ENCODE data around the gene RBM17. TPM values are rescaled to one million over a fixed set of nuclear protein-coding genes. Genes with fewer than 3 reads are reported as not detected.
"Not testable (repeated sequence)": the region's sequence is repeated elsewhere in the genome, so short reads cannot be mapped to it uniquely, and the experiment has no call there.

RBM17 gene
- total RNA-seq, 3 donors from 2014 or later: 231 to 261 (median 237) TPM

DNA sequence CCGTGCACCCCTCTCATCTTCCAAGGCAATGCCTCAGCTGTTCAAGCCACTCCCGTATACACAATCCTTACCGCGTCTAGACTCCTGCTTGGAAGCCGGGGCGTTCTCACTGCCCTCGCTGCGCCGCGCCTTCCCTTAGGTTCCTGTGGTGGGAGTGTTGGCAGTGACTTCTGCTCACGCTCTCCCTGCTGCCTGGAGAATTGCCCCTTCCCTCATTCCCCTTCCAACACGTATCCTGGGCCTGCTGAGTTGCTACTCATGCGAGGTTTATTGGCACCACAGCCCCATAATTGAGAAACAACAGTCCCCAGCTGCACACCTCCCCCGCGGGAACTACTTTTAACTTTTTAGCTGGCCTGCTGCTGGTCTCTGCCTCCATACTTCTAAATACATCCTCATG, 31.9 kb downstream of the RBM17 start:
- Mint-ChIP-seq H3K27me3 (ENCODE audit: low read depth) (no peaks in the 10 kb centered on the region), H3K4me3 (no peak overlapping the region), H3K9me3 (no peaks in the 10 kb centered on the region), H3K36me3 (ENCODE audit: insufficient read depth) (peaks cover 2% of the 10 kb centered on the region), H3K4me1 (ENCODE audit: low read depth) (peaks cover 15% of the 10 kb centered on the region)
- ATAC-seq (no peak), DNase-seq (no peak)

DNA sequence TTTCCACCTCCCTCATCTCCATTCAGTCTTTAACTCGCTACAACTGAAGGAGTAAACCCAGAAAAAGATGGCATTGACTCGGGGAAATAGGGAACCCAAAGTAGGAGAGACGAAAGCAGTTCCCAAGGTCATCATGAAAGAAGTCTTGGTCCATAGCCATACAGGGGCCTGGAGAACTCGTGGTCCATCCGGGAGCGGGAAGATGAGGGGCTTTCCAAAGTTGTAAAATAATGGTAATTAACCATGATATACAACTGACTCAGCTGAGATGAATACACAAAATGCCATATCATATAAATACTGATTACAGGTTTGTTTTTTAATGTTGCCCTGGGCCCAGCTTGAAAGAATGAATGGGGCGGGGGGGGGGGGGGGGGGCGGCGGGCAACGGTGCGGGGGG, 32.3 kb downstream of the RBM17 start:
- Mint-ChIP-seq H3K9me3 (no peaks in the 10 kb centered on the region), H3K4me3 (no peak overlapping the region), H3K27me3 (ENCODE audit: low read depth) (no peaks in the 10 kb centered on the region), H3K36me3 (ENCODE audit: insufficient read depth) (peaks cover 2% of the 10 kb centered on the region), H3K4me1 (ENCODE audit: low read depth) (peaks cover 15% of the 10 kb centered on the region)
- ATAC-seq (no peak), DNase-seq (no peak)

DNA sequence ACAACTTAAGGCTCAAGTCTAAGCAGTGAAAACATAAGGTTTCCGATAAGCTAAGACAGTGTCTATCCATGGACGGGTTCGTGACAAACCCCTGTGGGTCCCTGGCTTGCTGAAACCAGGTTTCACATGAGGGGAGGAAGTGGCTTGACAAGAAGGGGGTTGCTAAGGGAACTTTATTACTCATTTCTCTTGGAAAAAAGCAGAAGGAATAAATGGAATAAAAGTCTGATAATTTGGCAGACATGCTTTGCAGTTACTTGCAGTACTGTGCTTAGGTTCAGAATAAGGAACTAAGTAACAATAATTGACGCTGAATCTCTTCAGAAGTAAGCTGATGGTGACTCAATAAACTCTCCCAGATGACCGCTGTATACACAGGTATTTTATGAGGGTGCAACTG, 34.7 kb downstream of the RBM17 start:
- no peaks in the 10 kb centered on the region for H3K36me3 Mint-ChIP-seq (ENCODE audit: insufficient read depth)
- H3K4me1 Mint-ChIP-seq (ENCODE audit: low read depth): peaks cover 16% of the 10 kb centered on the region
- no peak overlapping the region for H3K4me3 Mint-ChIP-seq
- DNase-seq (no peak), ATAC-seq (no peak)
- H3K27me3 Mint-ChIP-seq (ENCODE audit: low read depth): no peaks in the 10 kb centered on the region
- no peaks in the 10 kb centered on the region for H3K9me3 Mint-ChIP-seq

DNA sequence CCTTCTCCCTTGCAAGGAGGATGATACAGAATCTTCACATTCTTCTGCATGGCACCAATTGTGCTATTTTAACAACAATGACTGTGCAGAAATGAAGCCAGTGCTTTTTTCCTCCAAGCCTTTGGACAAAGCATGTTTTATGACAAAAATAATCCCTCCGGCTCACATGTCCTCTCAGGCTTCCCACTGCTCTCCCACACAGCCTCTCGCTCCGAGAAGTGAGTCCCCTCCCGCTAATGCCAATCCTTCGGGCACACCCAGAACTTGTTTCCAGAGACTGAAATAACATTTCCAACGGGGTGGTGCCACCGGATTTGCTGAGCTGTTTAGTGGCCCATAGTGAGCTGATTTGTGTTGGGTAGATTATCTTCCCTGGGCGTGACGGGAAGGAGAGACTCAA, 35.8 kb downstream of the RBM17 start:
- ATAC-seq (no peak), DNase-seq (no peak)
- Mint-ChIP-seq H3K4me3 (no peak overlapping the region), H3K4me1 (ENCODE audit: low read depth) (peaks cover 24% of the 10 kb centered on the region), H3K9me3 (no peaks in the 10 kb centered on the region), H3K27me3 (ENCODE audit: low read depth) (no peaks in the 10 kb centered on the region), H3K36me3 (ENCODE audit: insufficient read depth) (no peaks in the 10 kb centered on the region)

DNA sequence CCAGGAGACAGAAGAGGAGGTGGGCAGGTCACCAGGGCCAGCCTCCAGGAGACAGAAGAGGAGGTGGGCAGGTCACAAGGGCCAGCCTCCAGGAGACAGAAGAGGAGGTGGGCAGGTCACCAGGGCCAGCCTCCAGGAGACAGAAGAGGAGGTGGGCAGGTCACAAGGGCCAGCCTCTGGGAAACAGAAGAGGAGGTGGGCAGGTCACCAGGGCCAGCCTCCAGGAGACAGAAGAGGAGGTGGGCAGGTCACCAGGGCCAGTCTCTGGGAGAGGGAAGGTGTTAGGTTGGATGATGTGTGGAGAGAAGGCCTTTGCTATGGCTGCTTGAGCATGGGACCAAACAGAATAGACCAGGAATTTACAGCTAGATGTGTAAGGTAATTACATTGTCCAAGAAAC, 38.6 kb downstream of the RBM17 start:
- DNase-seq; ATAC-seq; H3K9me3 Mint-ChIP-seq; H3K27me3 Mint-ChIP-seq (ENCODE audit: low read depth); H3K36me3 Mint-ChIP-seq (ENCODE audit: insufficient read depth); H3K4me3 Mint-ChIP-seq: not testable (repeated sequence)
- H3K4me1 Mint-ChIP-seq (ENCODE audit: low read depth): peaks cover 35% of the 10 kb centered on the region

DNA sequence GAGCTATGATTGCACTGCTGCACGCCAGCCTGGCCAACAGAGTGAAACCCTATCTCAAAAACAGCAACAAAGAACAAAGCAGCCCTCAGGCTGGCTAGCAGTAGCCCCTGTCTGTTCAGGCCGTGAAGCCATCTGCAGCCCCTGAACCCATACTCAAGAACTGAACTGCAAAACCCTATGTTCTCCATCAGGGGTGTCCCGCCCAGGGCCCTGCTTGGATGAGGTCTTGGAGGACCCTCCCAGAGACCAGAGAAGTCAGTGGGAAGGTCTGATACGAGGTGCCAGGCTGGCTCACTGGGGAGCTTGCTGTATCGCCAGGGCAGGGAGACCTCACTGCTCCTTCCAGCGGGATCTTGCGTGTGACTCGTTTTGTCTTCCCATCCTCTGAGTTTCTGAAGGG, 39.3 kb downstream of the RBM17 start:
- ATAC-seq: no peak
- DNase-seq: no peak
- no peak overlapping the region for H3K4me3 Mint-ChIP-seq
- H3K36me3 Mint-ChIP-seq (ENCODE audit: insufficient read depth): no peaks in the 10 kb centered on the region
- H3K27me3 Mint-ChIP-seq (ENCODE audit: low read depth): peaks cover 2% of the 10 kb centered on the region
- H3K4me1 Mint-ChIP-seq (ENCODE audit: low read depth): peaks cover 35% of the 10 kb centered on the region
- H3K9me3 Mint-ChIP-seq: no peaks in the 10 kb centered on the region

DNA sequence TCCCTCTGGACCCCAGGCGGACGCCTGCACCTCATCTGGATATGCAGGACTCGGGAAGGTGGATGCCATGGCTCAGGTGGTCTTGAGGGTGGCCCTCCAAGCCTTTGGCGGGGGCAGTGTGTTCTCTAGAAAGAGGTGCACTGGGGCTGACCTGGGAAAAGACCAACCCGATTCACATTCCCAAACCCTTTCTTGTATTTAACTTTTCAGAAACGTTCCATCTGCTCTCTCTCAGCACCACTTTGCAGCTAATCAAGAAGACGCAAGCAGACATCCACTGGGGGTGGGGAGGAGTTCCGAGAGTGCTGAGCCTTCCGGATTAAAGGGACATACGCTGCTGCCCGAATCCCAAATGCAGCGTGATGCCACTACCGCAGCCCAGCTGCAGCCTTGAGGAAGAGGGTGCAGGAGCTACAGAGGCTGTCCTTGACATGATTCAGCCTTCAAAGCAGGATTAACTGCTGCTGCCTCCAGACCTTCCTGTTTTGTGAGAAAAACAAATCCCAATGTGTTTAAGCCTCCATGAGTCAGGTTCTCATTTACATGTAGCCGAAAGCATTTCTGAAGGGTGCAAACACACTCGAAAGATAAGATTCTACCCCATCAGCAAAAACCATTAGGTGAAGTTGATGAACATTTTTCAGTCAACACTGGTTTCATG, 39.9 kb downstream of the RBM17 start:
- no peak overlapping the region for H3K4me3 Mint-ChIP-seq
- H3K27me3 Mint-ChIP-seq (ENCODE audit: low read depth): peaks cover 2% of the 10 kb centered on the region
- H3K9me3 Mint-ChIP-seq: no peaks in the 10 kb centered on the region
- peaks cover 30% of the 10 kb centered on the region for H3K4me1 Mint-ChIP-seq (ENCODE audit: low read depth)
- H3K36me3 Mint-ChIP-seq (ENCODE audit: insufficient read depth): no peaks in the 10 kb centered on the region
- ATAC-seq (no peak), DNase-seq (no peak)

DNA sequence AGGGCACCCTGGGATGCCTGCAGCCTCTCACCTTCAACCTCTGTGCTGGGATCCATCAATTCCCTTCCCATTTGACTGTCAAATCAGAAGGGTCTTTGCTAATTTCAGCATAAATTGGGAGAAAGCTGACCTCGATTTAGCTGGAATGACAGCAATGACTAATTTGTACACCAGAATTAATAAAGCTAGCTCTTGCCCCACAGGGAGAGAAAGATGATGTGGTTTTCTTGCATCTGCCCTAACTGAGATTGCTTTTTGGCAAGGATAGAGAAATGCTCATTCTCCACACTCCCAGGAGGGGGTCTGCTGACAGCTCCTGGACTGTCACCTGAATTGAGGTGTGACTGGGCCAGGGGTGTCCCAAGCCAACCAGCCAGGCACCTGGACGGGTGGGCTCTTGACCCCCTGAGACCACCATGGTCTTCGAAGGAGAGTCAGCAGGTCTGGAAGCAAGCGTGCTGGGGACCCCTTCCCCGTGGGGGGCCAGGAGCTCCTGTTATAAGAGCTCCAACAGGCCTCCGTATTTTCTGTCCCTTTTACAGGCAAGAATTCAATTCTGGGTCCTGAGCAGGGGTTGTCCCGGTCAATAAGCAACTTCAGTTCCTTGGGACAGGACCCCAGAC, 42.1 kb downstream of the RBM17 start:
- H3K36me3 Mint-ChIP-seq (ENCODE audit: insufficient read depth): no peaks in the 10 kb centered on the region
- H3K4me3 Mint-ChIP-seq: no peak overlapping the region
- DNase-seq: no peak
- H3K27me3 Mint-ChIP-seq (ENCODE audit: low read depth): peaks cover 2% of the 10 kb centered on the region
- H3K9me3 Mint-ChIP-seq: no peaks in the 10 kb centered on the region
- no peak for ATAC-seq
- peaks cover 47% of the 10 kb centered on the region for H3K4me1 Mint-ChIP-seq (ENCODE audit: low read depth)

DNA sequence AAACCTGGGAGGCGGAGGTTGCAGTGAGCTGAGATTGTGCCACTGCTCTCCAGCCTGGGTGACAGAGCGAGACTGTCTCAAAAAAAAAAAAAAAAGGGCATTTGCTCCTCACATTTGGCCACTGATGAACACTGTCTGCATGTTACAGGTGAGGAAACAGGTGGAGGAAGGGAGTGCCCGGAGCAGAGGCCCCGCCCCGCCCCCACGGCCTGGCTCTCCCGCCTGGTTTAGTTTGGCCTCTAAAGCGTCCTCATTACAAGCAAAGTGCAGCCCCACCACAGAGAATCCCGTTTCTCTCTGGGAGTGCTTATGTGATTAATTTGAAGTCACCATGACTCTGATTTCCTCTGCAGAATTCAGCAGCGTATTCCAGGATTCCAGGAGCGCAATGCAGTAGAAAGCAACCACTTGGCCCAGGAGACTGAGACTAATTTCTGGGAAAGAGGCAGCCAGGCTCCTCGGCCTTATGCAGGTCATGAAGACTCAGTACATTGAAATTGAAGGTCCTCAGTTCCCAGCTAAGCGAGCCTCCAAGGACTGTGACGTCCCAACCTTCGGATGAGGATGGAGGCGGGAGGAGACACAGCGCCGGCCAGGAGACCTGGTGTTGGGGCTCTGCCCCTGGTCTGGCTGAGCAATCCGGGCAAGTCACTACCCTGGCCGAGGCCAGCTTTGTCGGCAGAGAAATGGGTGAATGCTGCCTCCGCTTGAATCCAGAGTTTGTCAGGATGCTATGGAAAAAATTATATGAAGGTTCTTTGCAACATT, 44.7 kb downstream of the RBM17 start:
- no peak for DNase-seq
- Mint-ChIP-seq H3K4me1 (ENCODE audit: low read depth) (peaks cover 60% of the 10 kb centered on the region), H3K27me3 (ENCODE audit: low read depth) (peaks cover 2% of the 10 kb centered on the region), H3K9me3 (no peaks in the 10 kb centered on the region), H3K4me3 (no peak overlapping the region), H3K36me3 (ENCODE audit: insufficient read depth) (no peaks in the 10 kb centered on the region)
- ATAC-seq: no peak

DNA sequence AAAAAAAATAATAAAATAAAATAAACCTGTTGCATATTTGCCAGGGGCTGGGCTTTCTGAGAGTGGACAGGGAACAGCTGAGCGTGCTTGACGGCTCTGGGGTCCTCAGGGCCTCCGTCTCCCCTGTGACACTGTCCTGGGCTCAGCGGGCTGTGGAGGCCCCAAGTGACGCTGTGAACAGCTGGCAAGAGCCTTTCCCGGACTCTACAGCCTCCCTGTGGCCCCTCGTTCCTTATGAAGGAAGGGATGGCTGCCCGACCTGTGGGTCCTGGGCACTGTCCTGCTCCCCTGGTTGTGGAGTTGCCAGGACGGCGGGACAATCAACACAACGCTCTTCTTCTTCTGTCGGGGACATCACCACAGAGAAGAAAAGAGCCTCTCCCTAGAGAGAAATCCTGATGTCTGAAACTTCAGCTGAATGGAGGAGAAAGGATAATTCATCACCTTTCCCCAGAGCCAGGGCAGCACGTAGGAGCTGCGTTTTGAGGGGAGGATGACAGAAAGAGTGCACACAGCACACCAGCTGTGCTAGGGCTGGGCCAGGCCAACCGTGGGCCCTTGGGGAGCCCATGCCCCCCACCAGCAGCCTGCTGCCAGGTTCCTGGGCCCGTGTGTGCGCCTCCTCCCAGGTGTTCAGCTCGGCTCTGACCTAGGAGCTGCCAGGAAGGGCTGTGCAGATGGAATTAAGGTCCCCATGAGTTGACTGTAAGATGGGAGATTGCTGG, 45.4 kb downstream of the RBM17 start:
- no peak for DNase-seq
- ATAC-seq: no peak
- no peak overlapping the region for H3K4me3 Mint-ChIP-seq
- H3K27me3 Mint-ChIP-seq (ENCODE audit: low read depth): peaks cover 2% of the 10 kb centered on the region
- no peaks in the 10 kb centered on the region for H3K36me3 Mint-ChIP-seq (ENCODE audit: insufficient read depth)
- H3K9me3 Mint-ChIP-seq: no peaks in the 10 kb centered on the region
- H3K4me1 Mint-ChIP-seq (ENCODE audit: low read depth): peaks cover 55% of the 10 kb centered on the region

DNA sequence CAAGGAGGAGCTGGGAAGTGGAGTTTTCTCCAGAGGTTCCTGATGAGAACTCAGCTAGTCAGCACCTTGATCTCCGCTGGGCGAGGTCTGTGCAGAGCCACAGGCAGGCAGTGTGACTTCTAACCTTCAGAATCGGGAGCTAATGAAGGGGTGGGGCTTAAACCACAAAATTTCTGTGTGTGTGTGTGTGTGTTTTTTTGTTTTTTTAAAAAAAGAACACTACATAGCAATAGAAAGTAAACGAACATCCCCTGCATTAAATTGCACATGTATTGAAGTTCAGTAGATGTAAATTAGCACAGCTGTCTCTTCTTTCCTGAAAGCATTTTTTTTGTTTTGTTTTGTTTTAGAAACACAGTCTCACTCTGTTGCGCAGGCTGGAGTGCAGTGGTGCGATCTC, 46.2 kb downstream of the RBM17 start:
- no peaks in the 10 kb centered on the region for H3K36me3 Mint-ChIP-seq (ENCODE audit: insufficient read depth)
- ATAC-seq: no peak

DNA sequence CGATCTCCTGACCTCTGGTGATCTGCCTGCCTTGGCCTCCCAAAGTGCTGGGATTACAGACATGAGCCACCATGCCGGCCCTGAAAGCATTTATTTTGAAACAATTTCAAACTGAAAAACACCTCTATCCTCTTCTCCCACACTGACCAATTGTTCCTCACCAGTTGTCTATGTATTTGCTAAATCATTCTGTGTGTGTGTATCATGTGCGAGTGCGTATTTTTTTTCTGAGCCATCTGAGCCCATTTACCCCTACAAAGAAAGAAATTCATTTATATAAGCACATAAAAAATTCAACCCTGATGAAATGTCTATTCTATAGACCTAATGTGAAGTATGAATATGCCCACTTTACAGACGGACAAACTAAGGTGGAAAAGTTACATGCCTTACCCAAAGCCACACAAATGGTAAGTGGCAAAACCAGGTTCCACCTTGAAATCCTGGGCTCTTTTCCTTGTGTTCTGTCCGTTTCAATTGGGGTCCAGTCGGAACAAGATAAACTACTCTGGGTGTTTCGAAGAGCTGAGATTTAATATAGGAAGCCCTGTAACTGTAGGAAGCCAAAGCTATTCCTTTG, 46.8 kb downstream of the RBM17 start:
- no peaks in the 10 kb centered on the region for H3K27me3 Mint-ChIP-seq (ENCODE audit: low read depth)
- no peaks in the 10 kb centered on the region for H3K9me3 Mint-ChIP-seq

More for the DNA sequence above, 46.2 kb downstream of the RBM17 start:
- H3K4me1 Mint-ChIP-seq (ENCODE audit: low read depth): peaks cover 53% of the 10 kb centered on the region
- H3K4me3 Mint-ChIP-seq: no peak overlapping the region
- DNase-seq: no peak
- no peaks in the 10 kb centered on the region for H3K9me3 Mint-ChIP-seq
- peaks cover under 1% of the 10 kb centered on the region for H3K27me3 Mint-ChIP-seq (ENCODE audit: low read depth)

DNA sequence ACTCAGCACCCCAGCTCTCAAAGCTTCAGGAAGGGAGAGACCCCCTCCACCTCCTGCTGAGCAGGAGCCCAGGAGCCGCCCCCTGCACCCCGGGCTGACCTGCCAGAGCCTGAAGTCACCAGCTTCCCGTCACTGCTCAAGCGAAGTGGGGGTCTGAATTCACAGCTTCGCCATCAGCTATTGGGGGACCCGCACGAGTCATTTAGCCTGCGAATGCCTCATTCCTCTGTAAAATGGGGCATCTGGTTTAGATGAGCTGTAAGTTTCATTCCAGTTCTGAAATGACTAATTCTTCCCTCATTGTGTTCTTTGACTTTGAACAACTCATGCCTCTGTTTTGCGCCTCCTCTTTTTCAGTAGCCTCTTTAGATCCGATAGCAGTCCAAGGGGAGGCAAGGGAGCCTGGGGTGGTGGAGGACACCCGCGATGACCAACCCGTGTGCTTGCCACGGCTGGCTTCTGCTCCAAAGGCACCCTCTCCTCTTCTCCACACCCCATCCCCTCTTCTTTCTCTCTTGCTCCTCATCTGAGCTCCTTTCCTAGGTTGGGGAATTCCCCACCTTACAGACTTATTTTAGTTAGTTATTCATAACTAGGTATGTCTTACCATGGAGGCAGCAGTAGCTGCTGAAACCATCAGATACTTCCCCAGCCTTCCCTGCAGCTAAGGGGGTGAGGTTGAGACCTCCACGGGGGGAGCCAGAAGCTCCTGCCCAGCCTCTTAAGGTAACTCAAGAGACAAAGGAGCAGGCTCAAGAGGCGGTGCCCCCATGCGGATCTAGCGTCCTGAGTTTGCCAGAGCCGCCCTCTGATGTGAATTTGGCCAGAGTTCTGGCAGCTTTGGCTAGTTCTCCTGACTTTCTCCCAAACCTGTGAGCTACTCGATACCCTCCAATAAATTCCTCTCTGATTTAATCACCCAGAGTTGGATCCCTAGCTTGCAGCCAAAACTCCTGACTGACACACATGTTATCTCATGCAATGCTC, 47.7 kb downstream of the RBM17 start:
- H3K4me1 Mint-ChIP-seq (ENCODE audit: low read depth): peaks cover 56% of the 10 kb centered on the region

More for the DNA sequence above, 46.8 kb downstream of the RBM17 start:
- Mint-ChIP-seq H3K36me3 (ENCODE audit: insufficient read depth) (no peaks in the 10 kb centered on the region), H3K4me3 (peak overlapping the region; percentile 68), H3K4me1 (ENCODE audit: low read depth) (peaks cover 54% of the 10 kb centered on the region)
- no peak for ATAC-seq
- DNase-seq: no peak

More for the DNA sequence above, 47.7 kb downstream of the RBM17 start:
- ATAC-seq (peak; percentile 81 to 84), DNase-seq (no peak)
- Mint-ChIP-seq H3K36me3 (ENCODE audit: insufficient read depth) (no peaks in the 10 kb centered on the region), H3K27me3 (ENCODE audit: low read depth) (no peaks in the 10 kb centered on the region), H3K4me3 (peak overlapping the region; percentile 68), H3K9me3 (no peaks in the 10 kb centered on the region)

All from activated T-cell treated with anti-CD3 and anti-CD28 coated beads, Interleukin-2, amount 50 U/mL, for 4 hours (primary cell).